ENCODE measurements around the gene USP6NL.

GRCh38 chr10:11512596-11512995 is 98.9 kb downstream of the USP6NL start:
- TF ChIP-seq CTCF (conservative IDR thresholded peaks at IDR 0.05) (no peak), EZH2 (IDR thresholded peaks at IDR 0.05; ENCODE audit: low read depth) (no peak)
